Measurements from ENCODE around the gene COL4A4. TPM values are rescaled to one million over a fixed set of nuclear protein-coding genes. Genes with fewer than 3 reads are reported as not detected.
A peak's percentile ranks its signal among the peaks of the same experiment; 100 is the strongest.

Gene COL4A4
- total RNA-seq, 6 donors from 2014 or later, result 22.0 to 31.2 (median 26.1) TPM

- Histone ChIP-seq H3K27ac (peak overlapping the region in 2 of 4 donors; percentile 50 to 55), H3K27me3 (no peaks in the 10 kb centered on the region), H3K36me3 (no peaks in the 10 kb centered on the region), H3K9me3 (no peaks in the 10 kb centered on the region), H3K4me3 (no peak overlapping the region), H3K4me1 (peaks cover 0 to 3% (median 0%) of the 10 kb centered on the region in 4 donors)
- ATAC-seq (ENCODE audit: low FRiP score in 2 of 2) (peak in 1 of 2 donors; percentile 61), DNase-seq (peak in 1 of 2 donors; percentile 61)
- 45 to 47% methylated on average over 6 of the region's 6 CpGs for WGBS, 2 donors
- peak in 1 of 4 donors; percentile 49 for TF ChIP-seq EP300 (IDR thresholded peaks at IDR 0.05)
- no peak for TF ChIP-seq POLR2A (IDR thresholded peaks at IDR 0.05)
- TF ChIP-seq POLR2AphosphoS5 (IDR thresholded peaks at IDR 0.05), result no peak
- TF ChIP-seq CTCF (IDR thresholded peaks at IDR 0.05), result no peak
These were observed 24.3 kb upstream of the COL4A4 start for GRCh38 chr2:227188292-227188691.

GRCh38 chr2:227186751-227187150 lies 22.7 kb upstream of the COL4A4 start:
- DNase-seq, result no peak
- peaks cover 0 to 3% (median 0%) of the 10 kb centered on the region in 4 donors for H3K4me1 ChIP-seq
- H3K36me3 ChIP-seq, result no peaks in the 10 kb centered on the region
- no peaks in the 10 kb centered on the region for H3K9me3 ChIP-seq
- no peak overlapping the region for H3K27ac ChIP-seq
- no peak overlapping the region for H3K4me3 ChIP-seq
- H3K27me3 ChIP-seq, result no peaks in the 10 kb centered on the region
- 13 to 38% methylated on average over 1 of the region's 1 CpG for WGBS, 2 donors
- no peak for TF ChIP-seq EP300 (IDR thresholded peaks at IDR 0.05)
- no peak for TF ChIP-seq POLR2AphosphoS5 (IDR thresholded peaks at IDR 0.05)
- no peak for TF ChIP-seq CTCF (IDR thresholded peaks at IDR 0.05)
- TF ChIP-seq POLR2A (IDR thresholded peaks at IDR 0.05), result no peak
- ATAC-seq (ENCODE audit: low FRiP score in 2 of 2), result no peak

GRCh38 chr2:227185615-227186232 lies 21.7 kb upstream of the COL4A4 start:
- Histone ChIP-seq H3K4me3 (no peak overlapping the region), H3K36me3 (no peaks in the 10 kb centered on the region), H3K4me1 (peaks cover 0 to 3% (median 0%) of the 10 kb centered on the region in 4 donors), H3K27ac (no peak overlapping the region), H3K27me3 (no peaks in the 10 kb centered on the region), H3K9me3 (no peaks in the 10 kb centered on the region)
- 77 to 85% methylated on average over 6 of the region's 6 CpGs for WGBS, 2 donors
- DNase-seq (no peak), ATAC-seq (ENCODE audit: low FRiP score in 2 of 2) (no peak)
- TF ChIP-seq EP300 (IDR thresholded peaks at IDR 0.05) (no peak), POLR2A (IDR thresholded peaks at IDR 0.05) (no peak), CTCF (IDR thresholded peaks at IDR 0.05) (no peak), POLR2AphosphoS5 (IDR thresholded peaks at IDR 0.05) (no peak)

GRCh38 chr2:227183657-227184367 lies 19.8 kb upstream of the COL4A4 start:
- no peaks in the 10 kb centered on the region for H3K36me3 ChIP-seq
- TF ChIP-seq EP300 (IDR thresholded peaks at IDR 0.05), result no peak
- no peak for TF ChIP-seq POLR2A (IDR thresholded peaks at IDR 0.05)
- peak in 1 of 2 donors; percentile 40 for TF ChIP-seq POLR2AphosphoS5 (IDR thresholded peaks at IDR 0.05)
- no peak for TF ChIP-seq CTCF (IDR thresholded peaks at IDR 0.05)

More at GRCh38 chr2:227183657-227184367, 19.8 kb upstream of the COL4A4 start:
- no peaks in the 10 kb centered on the region for H3K27me3 ChIP-seq
- WGBS, 2 donors, result 59 to 65% methylated on average over 2 of the region's 2 CpGs
- peak; percentile 70 to 78 for ATAC-seq (ENCODE audit: low FRiP score in 2 of 2)
- H3K27ac ChIP-seq, result peak overlapping the region in 1 of 4 donors; percentile 16
- H3K4me1 ChIP-seq, result peaks cover 0 to 1% (median 0%) of the 10 kb centered on the region in 4 donors
- no peaks in the 10 kb centered on the region for H3K9me3 ChIP-seq
- DNase-seq, result peak in 1 of 2 donors; percentile 82
- H3K4me3 ChIP-seq, result no peak overlapping the region

All from upper lobe of left lung (tissue), 6 donors.